Measurements from ENCODE around the gene NACAD. TPM values are rescaled to one million over a fixed set of nuclear protein-coding genes. Genes with fewer than 3 reads are reported as not detected.
A peak's percentile ranks its signal among the peaks of the same experiment; 100 is the strongest.

NACAD gene
- not detected for total RNA-seq

GRCh38 chr7:45088821-45089340 lies at the start of gene NACAD:
TSS of gene NACAD (minus strand) at chr7:45088969. CDS start at chr7:45088894, 75 bp downstream.
- peaks cover 2% of the 10 kb centered on the region for H3K36me3 Mint-ChIP-seq (ENCODE audit: low read depth)
- H3K4me1 Mint-ChIP-seq = peaks cover 11% of the 10 kb centered on the region
- H3K27ac Mint-ChIP-seq = peak within 1 kb of the TSS; percentile 13
- ChIA-PET POLR2A (no interaction called here), CTCF (interaction anchor here (1.3 to 1.4 kb wide), 2 partner anchors 16 to 18 kb away, joined by 4 read pairs; no protein-coding TSS in a partner anchor)
- peaks cover 2% of the 10 kb centered on the region for H3K9me3 Mint-ChIP-seq
- no peak for DNase-seq
- H3K27me3 Mint-ChIP-seq = peaks cover 33% of the 10 kb centered on the region
- peak within 1 kb of the TSS; percentile 51 for H3K4me3 Mint-ChIP-seq

- Mint-ChIP-seq H3K27me3 (peaks cover 3% of the 10 kb centered on the region), H3K36me3 (ENCODE audit: low read depth) (no peaks in the 10 kb centered on the region), H3K4me3 (no peak overlapping the region), H3K27ac (peak overlapping the region; percentile 42), H3K9me3 (no peaks in the 10 kb centered on the region), H3K4me1 (peaks cover 27% of the 10 kb centered on the region)
- ChIA-PET POLR2A (interaction anchor here (0.6 to 1.2 kb wide), 3 partner anchors 159 to 181 kb away, joined by 3 to 4 read pairs (median 4); no protein-coding TSS in a partner anchor), CTCF (interaction anchor here (0.6 to 5.4 kb wide), 29 partner anchors 9 to 571 kb away, joined by 3 to 44 read pairs (median 4); partner anchors contain the start of genes TBRG4 and TMED4)
- DNase-seq = peak; percentile 83
Measured at GRCh38 chr7:45136106-45137060, 47.6 kb upstream of the NACAD start.

GRCh38 chr7:45133877-45134276 lies 45.1 kb upstream of the NACAD start:
- H3K36me3 Mint-ChIP-seq (ENCODE audit: low read depth) = no peaks in the 10 kb centered on the region
- peaks cover 20% of the 10 kb centered on the region for H3K4me1 Mint-ChIP-seq
- CTCF ChIA-PET = interaction anchor here (1.4 to 5.4 kb wide), 3 partner anchors 10 to 161 kb away, joined by 3 to 44 read pairs (median 5); no protein-coding TSS in a partner anchor
- H3K4me3 Mint-ChIP-seq = no peak overlapping the region
- DNase-seq = no peak
- no peaks in the 10 kb centered on the region for H3K9me3 Mint-ChIP-seq
- POLR2A ChIA-PET = no interaction called here
- peak overlapping the region; percentile 22 for H3K27ac Mint-ChIP-seq
- H3K27me3 Mint-ChIP-seq = no peaks in the 10 kb centered on the region

GRCh38 chr7:45133352-45133751 lies 44.6 kb upstream of the NACAD start:
- POLR2A ChIA-PET = no interaction called here
- DNase-seq = no peak
- CTCF ChIA-PET = interaction anchor here (0.7 to 5.4 kb wide), 4 partner anchors 10 to 160 kb away, joined by 3 to 44 read pairs (median 4); no protein-coding TSS in a partner anchor

GRCh38 chr7:45132708-45133320 lies 44.0 kb upstream of the NACAD start:
- CTCF ChIA-PET = interaction anchor here (0.7 to 1.8 kb wide), 3 partner anchors 9 to 153 kb away, joined by 3 to 5 read pairs (median 3); no protein-coding TSS in a partner anchor
- H3K9me3 Mint-ChIP-seq = no peaks in the 10 kb centered on the region
- POLR2A ChIA-PET = no interaction called here
- H3K27ac Mint-ChIP-seq = no peak overlapping the region
- DNase-seq = no peak
- H3K4me1 Mint-ChIP-seq = peaks cover 18% of the 10 kb centered on the region
- no peaks in the 10 kb centered on the region for H3K36me3 Mint-ChIP-seq (ENCODE audit: low read depth)
- H3K4me3 Mint-ChIP-seq = no peak overlapping the region
- no peaks in the 10 kb centered on the region for H3K27me3 Mint-ChIP-seq

More at GRCh38 chr7:45133352-45133751, 44.6 kb upstream of the NACAD start:
- Mint-ChIP-seq H3K4me1 (peaks cover 20% of the 10 kb centered on the region), H3K27me3 (no peaks in the 10 kb centered on the region), H3K9me3 (no peaks in the 10 kb centered on the region), H3K27ac (peak overlapping the region; percentile 22), H3K36me3 (ENCODE audit: low read depth) (no peaks in the 10 kb centered on the region), H3K4me3 (no peak overlapping the region)

GRCh38 chr7:45131891-45132290 lies 43.1 kb upstream of the NACAD start:
- Mint-ChIP-seq H3K27ac (peak overlapping the region; percentile 19), H3K27me3 (no peaks in the 10 kb centered on the region), H3K4me1 (peaks cover 12% of the 10 kb centered on the region), H3K9me3 (no peaks in the 10 kb centered on the region), H3K36me3 (ENCODE audit: low read depth) (no peaks in the 10 kb centered on the region), H3K4me3 (no peak overlapping the region)
- CTCF ChIA-PET = interaction anchor here (0.8 kb wide), 1 partner anchor 158 kb away, joined by 3 read pairs; no protein-coding TSS in a partner anchor
- POLR2A ChIA-PET = no interaction called here
- DNase-seq = no peak

- ChIA-PET CTCF (interaction anchor here (1.1 to 1.5 kb wide), 2 partner anchors 26 to 157 kb away, joined by 3 to 4 read pairs; no protein-coding TSS in a partner anchor), POLR2A (no interaction called here)
- no peak for DNase-seq
- H3K27me3 Mint-ChIP-seq = no peaks in the 10 kb centered on the region
- H3K9me3 Mint-ChIP-seq = no peaks in the 10 kb centered on the region
- H3K4me1 Mint-ChIP-seq = peaks cover 4% of the 10 kb centered on the region
- H3K36me3 Mint-ChIP-seq (ENCODE audit: low read depth) = no peaks in the 10 kb centered on the region
- no peak overlapping the region for H3K4me3 Mint-ChIP-seq
- H3K27ac Mint-ChIP-seq = no peak overlapping the region
Measured at GRCh38 chr7:45130910-45131309, 42.1 kb upstream of the NACAD start.

- DNase-seq = no peak
- Mint-ChIP-seq H3K27ac (peak overlapping the region; percentile 52), H3K9me3 (no peaks in the 10 kb centered on the region), H3K4me1 (no peaks in the 10 kb centered on the region), H3K4me3 (no peak overlapping the region), H3K36me3 (ENCODE audit: low read depth) (no peaks in the 10 kb centered on the region), H3K27me3 (no peaks in the 10 kb centered on the region)
- ChIA-PET POLR2A (no interaction called here), CTCF (interaction anchor here (1.5 kb wide), 1 partner anchor 156 kb away, joined by 3 read pairs; no protein-coding TSS in a partner anchor)
Measured at GRCh38 chr7:45129906-45130305, 41.1 kb upstream of the NACAD start.

- ChIA-PET CTCF (interaction anchor here (1.5 kb wide), 1 partner anchor 156 kb away, joined by 3 read pairs; no protein-coding TSS in a partner anchor), POLR2A (no interaction called here)
- Mint-ChIP-seq H3K9me3 (no peaks in the 10 kb centered on the region), H3K27ac (no peak overlapping the region), H3K4me1 (peaks cover 1% of the 10 kb centered on the region), H3K36me3 (ENCODE audit: low read depth) (no peaks in the 10 kb centered on the region), H3K4me3 (no peak overlapping the region), H3K27me3 (no peaks in the 10 kb centered on the region)
- no peak for DNase-seq
Measured at GRCh38 chr7:45129181-45129800, 40.5 kb upstream of the NACAD start.

- POLR2A ChIA-PET = no interaction called here
- no peak overlapping the region for H3K4me3 Mint-ChIP-seq
- no peak overlapping the region for H3K27ac Mint-ChIP-seq
- no peaks in the 10 kb centered on the region for H3K36me3 Mint-ChIP-seq (ENCODE audit: low read depth)
- no peaks in the 10 kb centered on the region for H3K27me3 Mint-ChIP-seq
- DNase-seq = no peak
- H3K9me3 Mint-ChIP-seq = no peaks in the 10 kb centered on the region
- CTCF ChIA-PET = no interaction called here
- peaks cover 17% of the 10 kb centered on the region for H3K4me1 Mint-ChIP-seq
Measured at GRCh38 chr7:45126920-45127319, 38.2 kb upstream of the NACAD start.

GRCh38 chr7:45126201-45126600 lies 37.4 kb upstream of the NACAD start:
- H3K27ac Mint-ChIP-seq = peak overlapping the region; percentile 9
- POLR2A ChIA-PET = no interaction called here

GRCh38 chr7:45125193-45125904 lies 36.6 kb upstream of the NACAD start:
- H3K27me3 Mint-ChIP-seq = no peaks in the 10 kb centered on the region
- DNase-seq = no peak
- H3K36me3 Mint-ChIP-seq (ENCODE audit: low read depth) = no peaks in the 10 kb centered on the region
- H3K9me3 Mint-ChIP-seq = no peaks in the 10 kb centered on the region
- H3K4me1 Mint-ChIP-seq = peaks cover 17% of the 10 kb centered on the region
- peak overlapping the region; percentile 58 for H3K27ac Mint-ChIP-seq
- H3K4me3 Mint-ChIP-seq = no peak overlapping the region
- ChIA-PET CTCF (interaction anchor here (0.7 kb wide), 1 partner anchor 11 kb away, joined by 3 read pairs; no protein-coding TSS in a partner anchor), POLR2A (no interaction called here)

More at GRCh38 chr7:45126201-45126600, 37.4 kb upstream of the NACAD start:
- CTCF ChIA-PET = no interaction called here
- Mint-ChIP-seq H3K4me1 (peaks cover 17% of the 10 kb centered on the region), H3K27me3 (no peaks in the 10 kb centered on the region), H3K4me3 (no peak overlapping the region), H3K9me3 (no peaks in the 10 kb centered on the region), H3K36me3 (ENCODE audit: low read depth) (no peaks in the 10 kb centered on the region)
- DNase-seq = no peak
